Upper lobe of right lung (tissue), 1 donor: ENCODE results near the gene CHTOP. TPM values are rescaled to one million over a fixed set of nuclear protein-coding genes. Genes with fewer than 3 reads are reported as not detected.

Source experiments
- ATAC-seq: fragments of 200-7000 bp; cut with Tn5 transposase; one replicate; pipeline ENCODE4 v1.9.1; 2020; ENCODE audit warnings: mild to moderate bottlenecking, moderate library complexity
- DNase-seq: peaks from one replicate; pipeline ENCODE4 v3.0.0-alpha.2; 2020
- H3K27ac ChIP-seq: fragments of 200-600 bp; one replicate; pipeline ENCODE4 v1.8.0; 2022
- H3K27me3 ChIP-seq: fragments of 200-600 bp; one replicate; pipeline ENCODE4 v1.8.0; 2022; ENCODE audit warnings: mild to moderate bottlenecking
- H3K36me3 ChIP-seq: fragments of 200-600 bp; one replicate; pipeline ENCODE4 v1.8.0; 2022
- H3K4me1 ChIP-seq: fragments of 200-600 bp; one replicate; pipeline ENCODE4 v1.8.0; 2022
- H3K4me3 ChIP-seq: fragments of 200-600 bp; one replicate; pipeline ENCODE4 v1.8.0; 2022; ENCODE audit warnings: mild to moderate bottlenecking
- H3K9me3 ChIP-seq: fragments of 200-600 bp; one replicate; pipeline ENCODE4 v1.8.0; 2022
- intact Hi-C: fragments of 100-400 bp; cut with DNase I; formaldehyde crosslinking; loops from one replicate; pipeline ENCODE4 v1.11.0; 2022
- microRNA-seq: library from miRNA; unstranded; fragments of <30 nt; microRNA quantifications from one replicate; pipeline ENCODE4 v1.2.0, GENCODE V29; 2020; ENCODE audit warnings: borderline microRNAs expressed
- total RNA-seq: library from RNA; stranded (reverse); fragmentation: NEBNext Ultra II Directional; extraction: Animal tissue kit (Norgen Biotek cat#: 25700); gene quantifications from one replicate; pipeline ENCODE4 v1.2.1, GENCODE V29; 2021
- TF ChIP-seq, protein P1 (sequence below): fragments of 200-600 bp; IDR thresholded peaks from one replicate; pipeline ENCODE4 v1.8.0; 2022; ENCODE audit warnings: antibody characterized with exemption
- donor health status: DM: no; HTN: yes; CAD: no; lungs with severe emphysema.

CHTOP gene
- total RNA-seq, 1 donor from 2014 or later: 63.5 TPM

DNA sequence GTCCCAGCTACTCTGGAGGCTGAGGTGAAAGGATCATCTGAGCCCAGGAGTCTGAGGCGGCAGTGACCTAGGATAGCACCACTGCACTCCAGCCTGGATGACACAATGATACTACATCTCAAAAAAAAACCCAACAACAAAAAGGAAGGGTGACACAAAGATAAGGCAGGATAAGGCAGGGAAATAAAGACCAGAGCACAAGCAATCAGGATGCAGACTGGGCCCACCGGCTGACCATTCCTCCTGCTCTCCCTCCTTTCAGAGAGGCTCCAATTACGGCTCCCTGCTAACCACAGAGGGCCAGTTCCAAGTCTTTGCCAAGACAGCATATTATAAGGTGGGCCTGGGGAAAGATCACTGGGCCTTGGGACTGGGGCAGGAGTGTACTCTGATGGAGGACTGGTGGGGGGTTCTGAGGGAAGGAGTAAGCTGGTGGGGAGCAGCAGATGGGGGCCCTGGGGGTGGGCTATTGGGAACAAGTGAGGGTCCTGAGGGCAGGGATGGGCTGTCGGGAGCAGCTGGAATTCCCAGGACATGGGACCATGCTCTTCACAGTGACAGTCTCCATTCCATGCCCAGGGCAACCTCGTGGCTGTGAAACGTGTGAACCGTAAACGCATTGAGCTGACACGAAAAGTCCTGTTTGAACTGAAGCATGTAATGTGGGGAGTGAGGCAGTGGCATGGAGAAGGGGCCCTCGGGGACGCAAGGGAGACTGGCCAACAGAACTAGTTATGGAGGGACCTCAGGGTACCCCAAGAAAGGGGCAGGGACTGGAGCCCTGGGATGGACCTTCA lies 51.9 kb downstream of the CHTOP start:
- Histone ChIP-seq H3K27ac (no peak overlapping the region), H3K36me3 (peaks cover 4% of the 10 kb centered on the region), H3K9me3 (no peaks in the 10 kb centered on the region), H3K27me3 (no peaks in the 10 kb centered on the region), H3K4me3 (no peak overlapping the region), H3K4me1 (no peaks in the 10 kb centered on the region)
- DNase-seq (peak; percentile 43), ATAC-seq (no peak)
- intact Hi-C loops: no loop called here
- TF ChIP-seq, protein P1, sequence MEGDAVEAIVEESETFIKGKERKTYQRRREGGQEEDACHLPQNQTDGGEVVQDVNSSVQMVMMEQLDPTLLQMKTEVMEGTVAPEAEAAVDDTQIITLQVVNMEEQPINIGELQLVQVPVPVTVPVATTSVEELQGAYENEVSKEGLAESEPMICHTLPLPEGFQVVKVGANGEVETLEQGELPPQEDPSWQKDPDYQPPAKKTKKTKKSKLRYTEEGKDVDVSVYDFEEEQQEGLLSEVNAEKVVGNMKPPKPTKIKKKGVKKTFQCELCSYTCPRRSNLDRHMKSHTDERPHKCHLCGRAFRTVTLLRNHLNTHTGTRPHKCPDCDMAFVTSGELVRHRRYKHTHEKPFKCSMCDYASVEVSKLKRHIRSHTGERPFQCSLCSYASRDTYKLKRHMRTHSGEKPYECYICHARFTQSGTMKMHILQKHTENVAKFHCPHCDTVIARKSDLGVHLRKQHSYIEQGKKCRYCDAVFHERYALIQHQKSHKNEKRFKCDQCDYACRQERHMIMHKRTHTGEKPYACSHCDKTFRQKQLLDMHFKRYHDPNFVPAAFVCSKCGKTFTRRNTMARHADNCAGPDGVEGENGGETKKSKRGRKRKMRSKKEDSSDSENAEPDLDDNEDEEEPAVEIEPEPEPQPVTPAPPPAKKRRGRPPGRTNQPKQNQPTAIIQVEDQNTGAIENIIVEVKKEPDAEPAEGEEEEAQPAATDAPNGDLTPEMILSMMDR: no peak

DNA sequence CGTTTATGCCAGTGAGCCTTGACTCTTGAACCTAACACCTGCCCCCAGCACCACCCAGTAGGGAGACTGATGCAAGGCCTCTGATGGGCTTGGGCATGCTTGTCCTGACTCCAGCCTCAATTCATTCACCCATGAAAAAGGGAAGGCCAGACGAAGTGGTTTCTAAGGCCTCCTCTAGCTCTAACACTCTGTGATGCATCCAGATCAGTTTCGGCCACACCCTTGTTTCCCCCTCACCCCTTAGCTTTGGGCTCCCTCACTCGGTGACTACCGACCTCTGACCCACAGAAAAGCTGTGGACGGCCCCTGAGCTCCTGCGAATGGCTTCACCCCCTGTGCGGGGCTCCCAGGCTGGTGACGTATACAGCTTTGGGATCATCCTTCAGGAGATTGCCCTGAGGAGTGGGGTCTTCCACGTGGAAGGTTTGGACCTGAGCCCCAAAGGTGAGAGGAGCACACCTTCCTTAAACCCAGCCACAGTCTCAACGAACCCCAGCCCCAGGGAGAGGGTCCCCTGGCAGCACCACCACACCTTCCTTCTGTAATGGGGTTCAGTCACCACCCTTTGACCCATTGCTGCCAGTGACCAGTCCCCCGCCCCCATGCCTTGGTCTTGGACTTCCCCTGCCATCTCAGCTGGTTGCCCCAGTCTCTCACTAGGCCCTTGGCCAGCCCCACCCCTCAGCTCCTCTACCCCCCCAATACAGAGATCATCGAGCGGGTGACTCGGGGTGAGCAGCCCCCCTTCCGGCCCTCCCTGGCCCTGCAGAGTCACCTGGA lies 53.7 kb downstream of the CHTOP start:
- no peaks in the 10 kb centered on the region for H3K4me1 ChIP-seq
- no peaks in the 10 kb centered on the region for H3K27me3 ChIP-seq
- H3K27ac ChIP-seq: no peak overlapping the region
- peaks cover 4% of the 10 kb centered on the region for H3K36me3 ChIP-seq
- intact Hi-C loops: no loop called here
- H3K9me3 ChIP-seq: no peaks in the 10 kb centered on the region
- H3K4me3 ChIP-seq: no peak overlapping the region
- TF ChIP-seq, protein P1: no peak
- ATAC-seq: no peak
- DNase-seq: no peak

DNA sequence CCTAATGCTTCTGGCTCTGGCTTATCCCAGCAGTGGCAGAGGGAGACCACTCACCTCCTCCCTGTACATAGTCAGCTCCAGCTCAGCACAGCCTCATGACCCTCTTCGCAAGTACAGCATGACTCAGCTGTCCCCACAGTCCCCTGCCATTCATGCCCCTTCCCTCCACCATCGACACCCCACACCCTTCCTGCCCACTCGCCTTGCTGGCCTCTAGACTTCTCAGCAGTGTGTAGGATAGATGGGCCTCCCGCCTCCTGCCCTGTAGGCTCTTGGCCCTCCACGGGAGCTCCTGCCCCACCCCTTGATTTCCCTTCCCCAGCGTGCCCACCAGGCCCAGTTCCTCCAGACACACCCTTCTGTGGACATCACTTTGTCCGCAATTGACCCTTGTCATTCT lies 54.4 kb downstream of the CHTOP start:
- ATAC-seq: peak; percentile 12
- Histone ChIP-seq H3K36me3 (peaks cover 4% of the 10 kb centered on the region), H3K27me3 (no peaks in the 10 kb centered on the region), H3K27ac (no peak overlapping the region), H3K9me3 (no peaks in the 10 kb centered on the region), H3K4me1 (no peaks in the 10 kb centered on the region), H3K4me3 (no peak overlapping the region)
- TF ChIP-seq, protein P1: no peak
- intact Hi-C loops: no loop called here
- DNase-seq: no peak

DNA sequence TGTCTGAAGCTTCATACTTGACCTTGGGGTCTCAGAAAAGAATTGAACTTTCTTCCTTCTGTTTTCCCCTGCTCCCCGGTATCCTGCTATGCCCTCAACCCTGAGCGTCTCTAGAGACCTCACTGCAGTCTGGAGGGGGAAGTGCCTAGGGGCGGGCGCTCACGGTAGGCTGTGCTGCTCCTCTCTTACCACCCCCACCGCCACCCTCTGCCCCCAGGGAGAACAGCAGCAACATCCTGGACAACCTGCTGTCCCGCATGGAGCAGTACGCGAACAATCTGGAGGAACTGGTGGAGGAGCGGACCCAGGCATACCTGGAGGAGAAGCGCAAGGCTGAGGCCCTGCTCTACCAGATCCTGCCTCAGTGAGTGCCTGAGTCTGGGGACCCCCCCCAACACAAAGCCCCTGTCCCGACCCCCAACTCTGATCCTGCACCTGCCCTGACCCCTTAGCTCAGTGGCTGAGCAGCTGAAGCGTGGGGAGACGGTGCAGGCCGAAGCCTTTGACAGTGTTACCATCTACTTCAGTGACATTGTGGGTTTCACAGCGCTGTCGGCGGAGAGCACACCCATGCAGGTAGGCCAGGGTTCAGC lies 55.0 kb downstream of the CHTOP start:
- Histone ChIP-seq H3K27me3 (no peaks in the 10 kb centered on the region), H3K9me3 (no peaks in the 10 kb centered on the region), H3K27ac (no peak overlapping the region), H3K4me3 (no peak overlapping the region), H3K36me3 (peaks cover 4% of the 10 kb centered on the region), H3K4me1 (no peaks in the 10 kb centered on the region)
- ATAC-seq (no peak), DNase-seq (no peak)
- intact Hi-C loops: no loop called here
- TF ChIP-seq, protein P1: no peak

DNA sequence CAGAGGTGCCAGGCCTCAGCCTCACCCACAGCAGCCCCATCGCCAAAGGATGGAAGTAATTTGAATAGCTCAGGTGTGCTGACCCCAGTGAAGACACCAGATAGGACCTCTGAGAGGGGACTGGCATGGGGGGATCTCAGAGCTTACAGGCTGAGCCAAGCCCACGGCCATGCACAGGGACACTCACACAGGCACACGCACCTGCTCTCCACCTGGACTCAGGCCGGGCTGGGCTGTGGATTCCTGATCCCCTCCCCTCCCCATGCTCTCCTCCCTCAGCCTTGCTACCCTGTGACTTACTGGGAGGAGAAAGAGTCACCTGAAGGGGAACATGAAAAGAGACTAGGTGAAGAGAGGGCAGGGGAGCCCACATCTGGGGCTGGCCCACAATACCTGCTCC lies 59.6 kb downstream of the CHTOP start:
- Histone ChIP-seq H3K4me1 (peaks cover 8% of the 10 kb centered on the region), H3K27ac (no peak overlapping the region), H3K27me3 (no peaks in the 10 kb centered on the region), H3K4me3 (no peak overlapping the region), H3K36me3 (peaks cover 4% of the 10 kb centered on the region), H3K9me3 (no peaks in the 10 kb centered on the region)
- intact Hi-C loops: no loop called here
- TF ChIP-seq, protein P1: no peak
- ATAC-seq (no peak), DNase-seq (no peak)

Small RNA genes lying within 50 kb of the gene (microRNA-seq; reads per million reads assigned to microRNA genes)
- not detected for gene MIR8083

Other genes starting within 250 kb of the CHTOP start
- gene S100A8, start 243.0 kb upstream of the CHTOP start, total RNA-seq: 266 TPM
- gene S100A7A, start 217.5 kb upstream of the CHTOP start, total RNA-seq: not detected
- not detected for gene S100A7, start 173.4 kb upstream of the CHTOP start, total RNA-seq
- 1,046 TPM for gene S100A6, start 98.1 kb upstream of the CHTOP start, total RNA-seq
- gene S100A5, start 93.1 kb upstream of the CHTOP start, total RNA-seq: not detected
- gene S100A4, start 88.3 kb upstream of the CHTOP start, total RNA-seq: 377 TPM
- gene S100A3, start 84.8 kb upstream of the CHTOP start, total RNA-seq: 1.3 TPM
- gene S100A2, start 68.2 kb upstream of the CHTOP start, total RNA-seq: 5.6 TPM
- gene S100A16, start 20.9 kb upstream of the CHTOP start, total RNA-seq: 69.6 TPM
- gene S100A14, start 17.7 kb upstream of the CHTOP start, total RNA-seq: 112 TPM
- 76.1 TPM for gene S100A13, start 6.6 kb upstream of the CHTOP start, total RNA-seq
- not detected for gene S100A1, start 5.6 kb upstream of the CHTOP start, total RNA-seq
- gene SNAPIN, start 24.6 kb downstream of the CHTOP start, total RNA-seq: 32.7 TPM
- gene ILF2, start 36.9 kb downstream of the CHTOP start, total RNA-seq: 86.1 TPM
- gene NPR1, start 44.6 kb downstream of the CHTOP start, total RNA-seq: 69.4 TPM
- gene INTS3, start 94.0 kb downstream of the CHTOP start, total RNA-seq: 72.3 TPM
- 105 TPM for gene SLC27A3, start 141.3 kb downstream of the CHTOP start, total RNA-seq